GM21717 (cell line): ENCODE results near the gene SCN3A.

Experiments used
- ATAC-seq: cut with Tn5 transposase; IDR thresholded peaks from one replicate; pipeline ENCODE4 v1.9.1; 2021; ENCODE audit warnings: mild to moderate bottlenecking, moderate library complexity; ENCODE audit not compliant: unreplicated experiment

The SCN3A gene

GRCh38 chr2:165192729-165193128, 11.1 kb downstream of the SCN3A start:
- peak; percentile 28 for ATAC-seq

DNA sequence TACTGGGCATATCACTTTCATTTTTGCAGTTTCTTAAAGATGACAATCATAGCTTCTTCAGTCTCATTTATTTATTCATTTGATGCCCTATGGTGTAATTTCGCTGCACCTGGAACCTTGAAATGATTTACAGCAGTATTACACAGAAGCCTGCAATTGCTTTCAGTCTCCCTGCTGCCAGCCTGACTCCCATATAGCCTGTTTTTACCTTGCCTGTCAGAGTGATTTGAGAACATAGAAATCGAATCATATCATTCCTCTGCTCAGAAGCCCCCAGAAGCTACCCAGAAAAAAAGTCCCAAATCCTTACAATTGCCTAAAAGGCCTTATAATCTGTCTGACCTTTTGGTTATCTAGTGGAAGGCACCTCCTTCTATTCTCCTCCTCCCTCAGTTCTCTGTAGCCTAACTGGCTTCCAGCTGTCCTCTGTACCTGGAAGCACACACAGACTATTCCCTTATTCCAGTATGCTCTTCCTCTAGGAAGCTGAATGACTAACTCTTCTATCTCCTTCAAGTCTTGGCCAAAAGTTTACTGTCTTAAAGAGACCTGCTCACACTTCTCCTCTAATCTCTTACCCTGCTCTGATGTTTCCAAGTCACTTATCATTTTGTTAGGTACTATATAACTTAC, 12.6 kb downstream of the SCN3A start:
- ATAC-seq = no peak

- no peak for ATAC-seq
Observed at GRCh38 chr2:165185633-165186032, 18.2 kb downstream of the SCN3A start.

GRCh38 chr2:165182029-165182428, 21.8 kb downstream of the SCN3A start:
- peak; percentile 65 for ATAC-seq

- ATAC-seq = no peak
Observed at GRCh38 chr2:165176780-165177179, 27.1 kb downstream of the SCN3A start.

DNA sequence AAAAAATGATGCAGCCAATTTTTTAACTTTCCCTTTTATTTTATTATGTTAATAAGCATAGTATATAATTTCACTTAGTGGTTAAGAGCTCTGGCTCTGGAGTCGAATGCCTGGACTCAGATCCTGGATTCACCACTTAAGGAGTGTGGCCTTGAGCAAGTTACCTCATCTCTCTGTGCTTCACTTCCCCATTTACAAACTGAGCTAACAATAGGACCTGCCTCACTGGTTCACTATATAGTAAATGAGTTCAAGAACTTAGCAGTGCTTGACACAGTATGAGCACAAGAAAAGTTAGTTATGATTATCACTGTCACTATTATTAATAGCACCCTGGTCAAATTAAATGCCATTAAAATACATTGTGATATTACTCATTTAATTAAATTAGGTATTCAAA, 30.6 kb downstream of the SCN3A start:
- peak; percentile 80 for ATAC-seq

- no peak for ATAC-seq
Observed at GRCh38 chr2:165164201-165164600, 39.6 kb downstream of the SCN3A start.

- ATAC-seq = no peak
Observed at GRCh38 chr2:165163761-165164160, 40.1 kb downstream of the SCN3A start.

- no peak for ATAC-seq
Observed at GRCh38 chr2:165162466-165162865, 41.4 kb downstream of the SCN3A start.

GRCh38 chr2:165161510-165161909, 42.3 kb downstream of the SCN3A start:
- no peak for ATAC-seq

GRCh38 chr2:165157160-165157559, 46.7 kb downstream of the SCN3A start:
- ATAC-seq = no peak

- no peak for ATAC-seq
Observed at GRCh38 chr2:165155152-165155551, 48.7 kb downstream of the SCN3A start.

DNA sequence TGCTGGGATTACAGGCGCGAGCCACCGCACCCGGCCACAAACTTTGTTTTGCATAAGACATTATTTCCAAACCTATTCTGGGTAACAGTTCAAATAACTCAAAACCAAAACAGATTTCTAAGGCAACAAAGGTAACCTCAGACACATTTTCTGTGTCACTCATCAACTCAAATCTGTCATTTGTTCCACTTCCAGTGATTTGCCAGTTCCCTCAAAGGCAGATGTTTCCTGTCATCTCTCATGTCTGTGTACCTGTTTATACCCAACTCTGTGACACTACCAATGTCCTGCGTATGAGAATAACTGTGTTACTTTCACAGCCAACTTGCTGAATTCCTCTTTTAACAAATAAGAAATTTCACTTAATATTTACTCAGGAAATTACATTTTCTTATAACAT, 54.4 kb downstream of the SCN3A start:
- peak; percentile 94 for ATAC-seq

- no peak for ATAC-seq
Observed at GRCh38 chr2:165147186-165148045, 56.4 kb downstream of the SCN3A start.

DNA sequence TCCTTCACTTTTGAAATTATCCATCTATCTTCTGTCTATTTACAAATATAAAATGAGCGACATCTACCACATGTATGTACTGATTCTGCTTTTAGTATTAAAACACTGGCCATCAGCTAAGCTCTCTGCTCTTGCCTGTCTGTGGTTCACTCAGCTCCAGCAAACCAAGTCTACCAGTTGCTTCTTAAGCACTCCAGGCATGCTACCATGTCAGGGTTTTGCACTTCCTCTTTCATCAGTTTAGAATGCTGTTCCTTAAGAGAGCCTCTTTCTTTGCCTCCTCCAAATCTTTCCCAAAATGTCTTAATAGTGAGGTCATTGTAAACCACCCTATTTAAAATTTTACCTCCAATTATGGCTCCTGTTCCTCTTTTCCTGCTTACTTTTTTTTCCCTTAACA, 59.5 kb downstream of the SCN3A start:
- ATAC-seq = peak; percentile 77

DNA sequence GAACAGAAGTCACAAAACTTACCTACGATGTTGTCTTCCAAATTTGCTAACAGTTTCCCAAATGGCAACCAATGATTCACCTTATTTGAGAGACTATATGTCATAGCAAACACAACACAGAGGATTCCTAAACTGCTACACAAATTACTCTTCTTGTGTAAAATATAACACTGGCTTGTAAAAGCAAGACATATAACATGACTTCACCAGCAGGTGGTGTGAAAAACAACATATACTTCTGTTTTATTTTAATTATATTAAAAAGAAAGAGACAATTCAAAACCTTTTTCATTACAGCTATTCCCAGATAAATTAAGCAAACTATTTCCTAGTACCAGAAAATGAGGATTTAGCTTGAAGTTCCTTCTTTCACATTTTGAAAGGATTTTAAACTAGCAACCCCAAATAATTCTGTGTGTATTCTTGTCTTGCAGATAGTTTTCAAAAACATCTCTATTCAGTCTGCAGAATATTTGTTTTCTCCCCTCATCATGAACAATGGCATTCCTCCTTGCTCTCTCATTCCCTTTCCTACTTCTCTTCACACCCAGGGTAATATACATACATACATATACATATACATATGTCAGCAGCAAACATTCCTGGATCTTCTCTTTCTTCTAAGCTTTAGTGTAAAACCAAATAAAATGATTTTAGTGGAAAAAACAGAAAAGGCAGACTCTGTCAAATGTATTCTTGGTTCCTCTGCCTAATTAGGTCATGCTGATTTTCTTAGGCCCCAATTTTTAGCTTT, 62.1 kb downstream of the SCN3A start:
- no peak for ATAC-seq

DNA sequence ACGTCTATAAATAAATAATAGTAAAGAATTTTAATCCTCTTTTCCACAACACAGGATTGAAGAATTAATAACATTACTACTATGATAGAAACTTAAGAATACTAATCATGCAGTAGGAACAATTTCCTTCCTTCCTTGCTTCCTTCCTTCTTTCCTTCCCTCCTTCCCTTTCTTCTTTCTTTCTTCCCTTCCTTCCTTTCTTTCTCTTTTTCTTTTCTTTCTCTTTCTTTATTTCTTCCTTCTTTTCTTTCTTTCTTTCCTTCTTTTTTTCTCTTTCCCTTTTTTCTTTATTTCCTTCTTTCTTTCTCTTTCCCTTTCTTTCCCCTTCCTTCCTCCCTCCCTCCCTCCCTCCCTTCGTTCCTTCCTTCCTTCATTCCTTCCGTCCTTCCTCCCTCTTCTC, 77.6 kb downstream of the SCN3A start:
- ATAC-seq = no peak

GRCh38 chr2:165122521-165122920, 81.3 kb downstream of the SCN3A start:
- no peak for ATAC-seq

DNA sequence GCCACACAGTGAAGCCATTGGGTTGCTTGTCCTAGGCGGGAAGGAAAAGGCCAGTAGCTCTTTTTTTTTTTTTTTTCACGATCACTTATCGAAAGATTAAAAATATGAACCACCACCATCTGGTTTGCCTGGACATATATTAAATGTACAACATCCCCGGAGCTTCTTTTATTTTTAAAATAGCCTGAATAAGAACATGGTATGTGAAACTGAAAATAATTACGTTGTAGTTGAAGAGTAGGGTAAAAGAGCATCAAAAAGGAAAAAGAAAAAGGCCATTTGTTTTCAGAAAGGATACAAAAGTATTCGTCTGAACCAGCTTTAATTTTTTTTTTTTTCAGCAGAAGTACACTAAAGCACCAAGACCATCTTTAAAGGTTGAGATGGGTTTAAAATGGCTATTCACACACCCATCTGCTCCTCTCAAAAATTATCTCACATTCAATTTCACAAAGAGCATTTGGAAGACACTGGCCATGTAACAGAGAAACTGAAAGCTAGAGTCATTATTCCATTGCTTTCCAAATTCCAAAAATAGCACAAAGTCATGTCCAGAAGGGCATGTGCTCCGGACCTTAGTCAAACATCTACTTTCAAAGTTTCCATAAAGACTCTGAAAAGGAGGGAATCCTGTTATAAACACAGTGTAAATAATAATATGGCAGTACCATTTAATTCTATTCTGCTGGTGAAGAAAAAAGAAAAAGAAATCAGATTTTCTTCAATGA, 82.9 kb downstream of the SCN3A start:
- no peak for ATAC-seq

DNA sequence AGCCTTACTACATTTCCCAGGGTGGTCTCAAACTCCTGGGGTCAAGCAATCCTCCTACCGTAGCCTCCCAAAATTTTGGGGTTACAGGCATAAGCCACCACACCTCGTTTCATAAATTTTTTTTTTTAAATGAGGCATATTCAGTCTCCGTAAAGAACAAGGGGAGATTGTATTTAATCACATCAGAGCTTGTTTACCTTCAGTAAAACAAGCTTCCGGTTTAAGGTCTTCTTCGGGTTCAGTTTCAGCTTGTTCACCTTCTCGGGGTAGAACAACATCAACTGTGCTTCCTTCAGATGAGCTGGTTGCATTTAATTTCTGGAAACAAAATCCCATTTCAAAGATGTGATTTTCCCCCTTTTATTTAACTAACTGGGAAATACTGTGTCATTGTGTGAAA, 88.6 kb downstream of the SCN3A start:
- ATAC-seq = no peak

DNA sequence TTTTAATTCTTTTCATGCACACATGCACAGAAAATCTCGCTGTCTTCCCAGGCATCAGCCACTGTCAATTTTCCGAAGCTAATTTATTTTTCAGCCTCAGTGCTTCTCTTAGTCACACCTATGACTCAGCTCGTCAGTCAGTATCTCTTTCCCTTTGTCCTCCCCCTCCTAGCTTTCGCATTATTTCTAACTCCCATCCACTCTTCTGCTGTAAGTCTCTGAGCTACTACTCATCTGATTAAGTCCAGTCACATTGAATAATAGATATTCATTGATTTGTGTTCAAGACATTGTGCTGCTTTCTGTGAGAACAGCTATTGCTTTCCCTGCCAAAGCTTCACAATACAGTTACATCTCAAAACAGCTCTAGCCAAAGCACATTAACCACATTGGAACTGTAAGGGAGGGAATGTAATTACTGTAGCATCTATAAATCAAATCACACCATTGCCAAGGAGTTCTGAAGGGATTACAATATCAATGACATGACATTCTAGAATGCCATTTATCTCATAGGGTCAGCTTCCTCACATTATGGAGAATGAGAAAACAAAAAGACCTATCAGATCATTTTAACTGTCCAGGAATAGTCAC, 89.4 kb downstream of the SCN3A start:
- ATAC-seq = no peak
